Astrocyte (in vitro differentiated cells and primary cell): ENCODE data around the gene MELTF. TPM values are rescaled to one million over a fixed set of nuclear protein-coding genes. Genes with fewer than 3 reads are reported as not detected.

Experiments
- DNase-seq: peaks from one replicate; pipeline ENCODE4 v3.0.0-alpha.2; 2010; ENCODE audit warnings: low read depth
- FAIRE-seq: peaks from 2 replicates; lab custom pipeline; 2011; peaks lifted over from hg19 to GRCh38; lab: Jason Lieb, UNC
- H2AFZ ChIP-seq: 2 replicates; pipeline ENCODE4 v1.6.0; 2012; ENCODE audit warnings: low read depth, low read length, inconsistent platforms
- H3K27ac ChIP-seq: 2 replicates; pipeline ENCODE4 v1.5.1; 2011; ENCODE audit warnings: low read depth, low read length, inconsistent platforms
- H3K27me3 ChIP-seq: 2 replicates; pipeline ENCODE4 v1.6.0; 2011; ENCODE audit warnings: low read length, inconsistent platforms; ENCODE audit not compliant: insufficient read depth
- H3K36me3 ChIP-seq: 2 replicates; pipeline ENCODE4 v1.5.1; 2011; ENCODE audit warnings: low read length, inconsistent platforms; ENCODE audit not compliant: insufficient read depth
- H3K4me1 ChIP-seq: 2 replicates; pipeline ENCODE4 v1.5.1; 2011; ENCODE audit warnings: low read length, inconsistent platforms; ENCODE audit not compliant: insufficient read depth
- H3K4me2 ChIP-seq: 2 replicates; pipeline ENCODE4 v1.6.0; 2012; ENCODE audit warnings: low read length, inconsistent platforms
- H3K4me3 ChIP-seq: 2 replicates; pipeline ENCODE4 v1.5.1; 2011; ENCODE audit warnings: low read depth, mild to moderate bottlenecking, low read length, inconsistent platforms; ENCODE audit not compliant: insufficient read depth
- H3K79me2 ChIP-seq: 2 replicates; pipeline ENCODE4 v1.6.0; 2012; ENCODE audit warnings: mild to moderate bottlenecking, low read length, inconsistent platforms; ENCODE audit not compliant: insufficient read depth
- H3K9ac ChIP-seq: 2 replicates; pipeline ENCODE4 v1.6.0; 2012; ENCODE audit warnings: mild to moderate bottlenecking, low read length, inconsistent platforms
- H3K9me3 ChIP-seq: 2 replicates; pipeline ENCODE4 v1.5.1; 2012; ENCODE audit warnings: low read depth, mild to moderate bottlenecking, low read length, inconsistent platforms; ENCODE audit not compliant: insufficient read depth
- H4K20me1 ChIP-seq: 2 replicates; pipeline ENCODE4 v1.6.0; 2012; ENCODE audit warnings: low read length, inconsistent platforms; ENCODE audit not compliant: insufficient read depth
- H3K27ac Mint-ChIP-seq: one replicate; pipeline ENCODE4 v1.8.0; 2021; ENCODE audit warnings: mild to moderate bottlenecking, mixed read lengths; ENCODE audit not compliant: unreplicated experiment
- H3K27me3 Mint-ChIP-seq: one replicate; pipeline ENCODE4 v1.8.0; 2021; ENCODE audit warnings: low read depth, mixed read lengths; ENCODE audit not compliant: unreplicated experiment
- H3K36me3 Mint-ChIP-seq: one replicate; pipeline ENCODE4 v1.8.0; 2021; ENCODE audit warnings: low read depth, mixed read lengths; ENCODE audit not compliant: unreplicated experiment
- H3K4me1 Mint-ChIP-seq: one replicate; pipeline ENCODE4 v1.8.0; 2021; ENCODE audit warnings: low read depth, mixed read lengths; ENCODE audit not compliant: unreplicated experiment
- H3K4me3 Mint-ChIP-seq: one replicate; pipeline ENCODE4 v1.8.0; 2021; ENCODE audit warnings: mild to moderate bottlenecking, moderate library complexity, mixed read lengths; ENCODE audit not compliant: unreplicated experiment
- H3K9me3 Mint-ChIP-seq: one replicate; pipeline ENCODE4 v1.8.0; 2021; ENCODE audit warnings: mild to moderate bottlenecking, mixed read lengths; ENCODE audit not compliant: unreplicated experiment
- CTCF ChIP-seq: IDR thresholded peaks from 2 replicates; pipeline ENCODE4 v1.5.1; 2011; ENCODE audit warnings: low read depth, mild to moderate bottlenecking, inconsistent platforms, low read length, moderate library complexity; ENCODE audit not compliant: insufficient read depth
- EZH2 ChIP-seq: IDR thresholded peaks from 2 replicates; pipeline ENCODE4 v1.6.1; 2012; ENCODE audit warnings: mild to moderate bottlenecking, low read length, inconsistent platforms; ENCODE audit not compliant: insufficient read depth
- total RNA-seq: library from RNA; stranded (reverse); gene quantifications from 2 replicates; pipeline ENCODE4 v1.2.1, GENCODE V29; 2021

MELTF gene
- total RNA-seq, 1 donor from 2014 or later, result 24.0 TPM

GRCh38 chr3:196962108-196962929, 67.3 kb downstream of the MELTF start:
- H3K36me3 ChIP-seq, result no peaks in the 10 kb centered on the region
- no peaks in the 10 kb centered on the region for H3K9me3 ChIP-seq
- H3K79me2 ChIP-seq, result no peaks in the 10 kb centered on the region
- no peak overlapping the region for H3K9ac ChIP-seq
- H2AFZ ChIP-seq, result no peak overlapping the region
- H3K27me3 ChIP-seq, result peaks cover 27% of the 10 kb centered on the region
- H3K4me3 Mint-ChIP-seq, result no peak overlapping the region
- no peak overlapping the region for H3K4me2 ChIP-seq
- H3K27ac ChIP-seq, result no peak overlapping the region
- H3K27me3 Mint-ChIP-seq, result peaks cover 51% of the 10 kb centered on the region
- no peak overlapping the region for H3K4me3 ChIP-seq
- H3K4me1 ChIP-seq, result peaks cover 2% of the 10 kb centered on the region
- H3K36me3 Mint-ChIP-seq, result peaks cover 6% of the 10 kb centered on the region
- H3K4me1 Mint-ChIP-seq, result no peaks in the 10 kb centered on the region
- no peak for TF ChIP-seq CTCF
- TF ChIP-seq EZH2, result no peak
- H3K27ac Mint-ChIP-seq, result no peak overlapping the region
- no peak for DNase-seq
- H4K20me1 ChIP-seq, result no peaks in the 10 kb centered on the region
- peaks cover 2% of the 10 kb centered on the region for H3K9me3 Mint-ChIP-seq
- FAIRE-seq, result no peak

GRCh38 chr3:196954832-196955231, 74.8 kb downstream of the MELTF start:
- Mint-ChIP-seq H3K27me3 (peaks cover 37% of the 10 kb centered on the region), H3K4me3 (no peak overlapping the region), H3K4me1 (no peaks in the 10 kb centered on the region), H3K9me3 (no peaks in the 10 kb centered on the region), H3K36me3 (no peaks in the 10 kb centered on the region), H3K27ac (no peak overlapping the region)
- no peaks in the 10 kb centered on the region for H3K36me3 ChIP-seq
- no peaks in the 10 kb centered on the region for H3K79me2 ChIP-seq
- no peaks in the 10 kb centered on the region for H4K20me1 ChIP-seq
- H3K4me2 ChIP-seq, result no peak overlapping the region
- no peak for FAIRE-seq
- no peak overlapping the region for H3K4me3 ChIP-seq
- DNase-seq, result no peak
- no peaks in the 10 kb centered on the region for H3K4me1 ChIP-seq
- no peak overlapping the region for H3K27ac ChIP-seq
- H3K27me3 ChIP-seq, result peaks cover 11% of the 10 kb centered on the region
- no peak overlapping the region for H2AFZ ChIP-seq
- H3K9me3 ChIP-seq, result no peaks in the 10 kb centered on the region
- no peak for TF ChIP-seq EZH2
- no peak for TF ChIP-seq CTCF
- H3K9ac ChIP-seq, result no peak overlapping the region

Other genes with a start within 250 kb of the MELTF start
- gene SENP5, start 161.9 kb downstream of the MELTF start, total RNA-seq, result 44.8 and 47.7 TPM in 2 replicates
- 81.8 and 90.6 TPM in 2 replicates for gene NCBP2, start 87.3 kb downstream of the MELTF start, total RNA-seq
- gene PIGZ, start 61.0 kb downstream of the MELTF start, total RNA-seq, result 0.48 and 0.54 TPM in 2 replicates